OCI-LY1 (cell line): ENCODE data around the gene YY2.

Experiments used
- EZH2 ChIP-seq: fragments of 200-600 bp; sonication (generic), shearing (Covaris generic); IDR thresholded peaks from 2 replicates; pipeline ENCODE4 v1.8.0; 2017; ENCODE audit warnings: borderline replicate concordance, mixed run types, mild to moderate bottlenecking, antibody characterized with exemption, low read length, moderate library complexity, mixed read lengths
- TF ChIP-seq, protein P1 (sequence below): fragments of 200-600 bp; sonication (generic), shearing (Covaris generic); IDR thresholded peaks from 2 replicates; pipeline ENCODE4 v1.5.1; 2017; ENCODE audit warnings: mild to moderate bottlenecking, antibody characterized with exemption, low read length, moderate library complexity, mixed read lengths

DNA sequence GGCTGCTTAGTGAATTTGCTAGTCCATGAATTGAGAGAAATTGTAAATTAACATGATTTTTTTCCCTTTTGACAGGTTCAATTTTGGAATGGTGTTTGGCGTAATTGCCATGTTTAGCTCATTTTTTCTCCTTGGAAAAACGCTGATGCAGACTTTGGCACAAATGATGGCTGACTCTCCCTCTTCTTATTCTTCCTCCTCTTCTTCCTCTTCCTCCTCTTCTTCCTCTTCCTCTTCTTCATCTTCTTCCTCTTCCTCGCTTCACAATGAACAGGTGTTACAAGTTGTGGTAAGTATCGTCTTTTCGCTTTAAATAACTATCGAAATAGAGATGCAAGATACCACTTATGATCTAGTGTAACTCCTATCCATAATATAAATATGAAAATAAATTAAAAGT lies 10.7 kb upstream of the YY2 start:
- TF ChIP-seq, protein P1, sequence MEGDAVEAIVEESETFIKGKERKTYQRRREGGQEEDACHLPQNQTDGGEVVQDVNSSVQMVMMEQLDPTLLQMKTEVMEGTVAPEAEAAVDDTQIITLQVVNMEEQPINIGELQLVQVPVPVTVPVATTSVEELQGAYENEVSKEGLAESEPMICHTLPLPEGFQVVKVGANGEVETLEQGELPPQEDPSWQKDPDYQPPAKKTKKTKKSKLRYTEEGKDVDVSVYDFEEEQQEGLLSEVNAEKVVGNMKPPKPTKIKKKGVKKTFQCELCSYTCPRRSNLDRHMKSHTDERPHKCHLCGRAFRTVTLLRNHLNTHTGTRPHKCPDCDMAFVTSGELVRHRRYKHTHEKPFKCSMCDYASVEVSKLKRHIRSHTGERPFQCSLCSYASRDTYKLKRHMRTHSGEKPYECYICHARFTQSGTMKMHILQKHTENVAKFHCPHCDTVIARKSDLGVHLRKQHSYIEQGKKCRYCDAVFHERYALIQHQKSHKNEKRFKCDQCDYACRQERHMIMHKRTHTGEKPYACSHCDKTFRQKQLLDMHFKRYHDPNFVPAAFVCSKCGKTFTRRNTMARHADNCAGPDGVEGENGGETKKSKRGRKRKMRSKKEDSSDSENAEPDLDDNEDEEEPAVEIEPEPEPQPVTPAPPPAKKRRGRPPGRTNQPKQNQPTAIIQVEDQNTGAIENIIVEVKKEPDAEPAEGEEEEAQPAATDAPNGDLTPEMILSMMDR, result no peak
- no peak for TF ChIP-seq EZH2
